A549 (cell line): ENCODE results near the gene PNPLA2. TPM values are rescaled to one million over a fixed set of nuclear protein-coding genes. Genes with fewer than 3 reads are reported as not detected.

Experiments
- CBX8 ChIP-seq: fragments of 200-600 bp; sonication (generic); IDR thresholded peaks from 2 replicates; pipeline ENCODE4 v1.6.1; 2016
- CEBPB ChIP-seq, 2 experiments: fragments of >200 bp in 1 of 2; sonication (Bioruptor Twin) in 1 of 2; formaldehyde crosslinking in 1 of 2; IDR thresholded peaks; 2 replicates each; pipeline ENCODE4 v1.6.1; 2012 to 2016
- CHD4 ChIP-seq: fragments of 200-600 bp; sonication (generic); IDR thresholded peaks from 2 replicates; pipeline ENCODE4 v1.6.1; 2016; ENCODE audit warnings: antibody characterized with exemption, mild to moderate bottlenecking, borderline replicate concordance
- ESRRA ChIP-seq: fragments of 150-350 bp; IDR thresholded peaks from 2 replicates; pipeline ENCODE4 v1.6.1; 2014; ENCODE audit warnings: mild to moderate bottlenecking, low read length, borderline replicate concordance
- HDAC2 ChIP-seq: fragments of 200-600 bp; sonication (generic); IDR thresholded peaks from 2 replicates; pipeline ENCODE4 v1.6.1; 2016
- HEYL ChIP-seq: fragments of 250-450 bp; sonication (Bioruptor Pico); IDR thresholded peaks from 2 replicates; pipeline ENCODE4 v1.8.0; 2021; ENCODE audit warnings: mild to moderate bottlenecking, moderate library complexity
- HMGXB4 ChIP-seq: fragments of 250-450 bp; sonication (Bioruptor Pico); IDR thresholded peaks from 2 replicates; pipeline ENCODE4 v1.5.0; 2021; ENCODE audit warnings: mild to moderate bottlenecking, moderate library complexity, borderline replicate concordance
- HOXA7 ChIP-seq: fragments of 250-450 bp; sonication (Bioruptor Pico); IDR thresholded peaks from 2 replicates; pipeline ENCODE4 v1.5.0; 2020; ENCODE audit warnings: mild to moderate bottlenecking, moderate library complexity
- HOXB5 ChIP-seq: fragments of 250-450 bp; sonication (Bioruptor Pico); IDR thresholded peaks from 2 replicates; pipeline ENCODE4 v1.5.0; 2020; ENCODE audit warnings: mild to moderate bottlenecking, moderate library complexity
- JUN ChIP-seq, 2 experiments: fragments of >200 bp; sonication (Bioruptor Twin); formaldehyde crosslinking; IDR thresholded peaks; 2 replicates in 1 of 2; 3 replicates in 1 of 2; pipeline ENCODE4 v1.6.1; 2016 to 2017
- JUNB ChIP-seq: fragments of >200 bp; sonication (Bioruptor Twin); formaldehyde crosslinking; IDR thresholded peaks from 2 replicates; pipeline ENCODE4 v1.6.1; 2016
- KDM5A ChIP-seq: fragments of 200-600 bp; sonication (generic); IDR thresholded peaks from 2 replicates; pipeline ENCODE4 v1.6.1; 2016; ENCODE audit warnings: antibody characterized with exemption, mild to moderate bottlenecking
- MAFK ChIP-seq: fragments of 450-650 bp; IDR thresholded peaks from 2 replicates; pipeline ENCODE4 v1.6.1; 2014; ENCODE audit not compliant: partially characterized antibody
- NFE2L2 ChIP-seq: fragments of 150-350 bp; conservative IDR thresholded peaks from 2 replicates; pipeline ENCODE4 v1.6.1; 2014; ENCODE audit warnings: low read length
- NPAS2 ChIP-seq: fragments of 250-450 bp; sonication (Bioruptor Pico); IDR thresholded peaks from 2 replicates; pipeline ENCODE4 v1.8.0; 2022; ENCODE audit warnings: mild to moderate bottlenecking, moderate library complexity, borderline replicate concordance
- NR3C1 ChIP-seq: fragments of >200 bp; sonication (Bioruptor Twin); formaldehyde crosslinking; IDR thresholded peaks from 3 replicates; pipeline ENCODE4 v1.6.1; 2017
- PHF8 ChIP-seq: fragments of 200-600 bp; sonication (generic); IDR thresholded peaks from 2 replicates; pipeline ENCODE4 v1.6.1; 2016; ENCODE audit warnings: low read depth, mild to moderate bottlenecking, antibody characterized with exemption, moderate library complexity, borderline replicate concordance
- POLR2AphosphoS2 ChIP-seq: conservative IDR thresholded peaks from 2 replicates; pipeline ENCODE4 v1.6.1; 2012; ENCODE audit warnings: low read length, improper control_type of control experiment, inconsistent platforms
- RARB ChIP-seq: fragments of 250-450 bp; sonication (Bioruptor Pico); IDR thresholded peaks from 2 replicates; pipeline ENCODE4 v1.8.0; 2021; ENCODE audit warnings: mild to moderate bottlenecking, moderate library complexity
- RCOR1 ChIP-seq: fragments of 150-350 bp; IDR thresholded peaks from 2 replicates; pipeline ENCODE4 v1.6.1; 2014; ENCODE audit warnings: antibody characterized with exemption, low read length, low read depth
- REST ChIP-seq: fragments of 200-600 bp; sonication (generic); IDR thresholded peaks from 2 replicates; pipeline ENCODE4 v1.6.1; 2016; ENCODE audit warnings: antibody characterized with exemption, mild to moderate bottlenecking, moderate library complexity
- TFCP2L1 ChIP-seq: fragments of 250-450 bp; sonication (Bioruptor Pico); IDR thresholded peaks from 2 replicates; pipeline ENCODE4 v1.5.0; 2021; ENCODE audit warnings: mild to moderate bottlenecking
- TP53 ChIP-seq: fragments of 250-450 bp; sonication (Bioruptor Pico); IDR thresholded peaks from 2 replicates; pipeline ENCODE4 v1.5.0; 2021; ENCODE audit warnings: mild to moderate bottlenecking, moderate library complexity
- ZNF302 ChIP-seq: fragments of 250-450 bp; sonication (Bioruptor Pico); IDR thresholded peaks from 2 replicates; pipeline ENCODE4 v1.9.0; 2021; ENCODE audit warnings: inconsistent platforms, mild to moderate bottlenecking, moderate library complexity
- ZSCAN20 ChIP-seq: fragments of 250-450 bp; sonication (Bioruptor Pico); IDR thresholded peaks from 2 replicates; pipeline ENCODE4 v1.8.0; 2022; ENCODE audit warnings: mild to moderate bottlenecking, moderate library complexity
- polyA plus RNA-seq, 4 experiments: library from polyadenylated mRNA; depleted of rRNA in 3 of 4; stranded (reverse); fragments of >200 nt; fragmentation: RNase III in 1 of 4; extraction: RNeasy Plus Mini Kit Qiagen cat#74134 plus additional on column Dnase treatment in 1 of 4; gene quantifications; 2 replicates in 3 of 4; 3 replicates in 1 of 4; pipeline ENCODE4 v1.2.3, GENCODE V29; 2011 to 2017
- TF ChIP-seq, protein P1 (sequence below): fragments of 450-650 bp; IDR thresholded peaks from 2 replicates; pipeline ENCODE4 v1.6.1; 2014; ENCODE audit warnings: antibody characterized with exemption
- TF ChIP-seq, protein P2 (sequence below): fragments of >200 bp; sonication (Bioruptor Twin); formaldehyde crosslinking; IDR thresholded peaks from 3 replicates; pipeline ENCODE4 v1.6.1; 2016
- TF ChIP-seq, protein P3 (sequence below): fragments of >200 bp; sonication (Bioruptor Twin); formaldehyde crosslinking; IDR thresholded peaks from 3 replicates; pipeline ENCODE4 v1.5.1; 2016
- TF ChIP-seq, protein P4 (sequence below): IDR thresholded peaks from 2 replicates; pipeline ENCODE4 v1.6.1; 2012
- TF ChIP-seq, protein P5 (sequence below): IDR thresholded peaks from 2 replicates; pipeline ENCODE4 v1.6.1; 2012; ENCODE audit warnings: low read depth, borderline replicate concordance

The PNPLA2 gene
- polyA plus RNA-seq, 2 of the 4 experiments (the other 2 are of a cell fraction), result 13.2 to 25.4 TPM

DNA sequence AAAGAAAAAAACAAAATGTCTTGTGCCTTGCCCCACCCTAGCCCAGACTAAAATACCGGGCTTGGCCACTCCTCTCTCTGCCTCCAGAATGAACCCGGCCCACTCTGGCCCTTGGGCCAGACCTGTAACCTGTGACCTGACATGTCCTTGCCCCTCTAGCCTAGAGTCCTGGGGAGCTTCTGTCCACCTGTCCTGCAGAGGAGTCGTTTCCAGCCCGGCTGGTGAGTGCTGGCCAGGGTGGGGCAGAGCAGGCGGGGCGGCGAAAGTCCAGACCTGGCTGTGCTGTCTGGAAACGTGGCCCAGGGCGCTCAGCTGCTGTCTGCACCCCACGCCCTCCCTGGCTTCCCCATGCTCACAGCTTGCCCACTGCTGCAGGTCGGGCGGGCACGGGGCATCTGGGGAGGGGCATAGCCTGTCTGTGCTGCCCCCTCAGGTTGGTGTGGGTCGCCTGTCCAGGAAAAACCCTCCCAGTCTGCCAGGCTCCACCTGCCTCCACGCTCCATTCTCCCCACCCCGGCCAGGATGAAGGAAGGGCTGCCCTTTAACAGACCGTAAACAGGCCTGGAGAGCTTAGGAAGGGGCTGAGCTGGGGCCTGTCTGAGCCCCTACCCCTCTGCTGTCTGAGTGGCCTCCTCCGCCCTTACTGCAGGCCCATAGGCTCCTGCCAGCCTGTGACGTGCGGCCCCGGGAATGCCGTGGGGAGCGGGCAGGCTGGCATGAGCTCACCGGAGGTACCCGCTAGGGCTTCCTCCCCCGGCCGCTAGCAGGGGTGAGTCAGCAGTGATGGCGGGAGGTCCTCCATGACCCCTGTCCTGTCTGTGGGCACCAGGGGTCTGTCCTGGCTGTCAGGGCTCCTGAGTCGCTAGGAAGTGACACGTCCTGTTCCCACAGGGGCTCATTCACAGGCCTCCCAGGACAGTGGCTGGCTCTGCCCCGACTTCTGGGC, 15.9 kb downstream of the PNPLA2 start (continued):
- TF ChIP-seq REST (peak; percentile 14; the same call in 1 of the 2 replicates), NR3C1 (no peak), TP53 (CRISPR knock-in tag) (0 out of 2 replicates have a peak, but pooled peaks have one; percentile 39), NPAS2 (CRISPR knock-in tag) (no peak), RCOR1 (no peak), ZSCAN20 (CRISPR knock-in tag) (no peak), HOXA7 (CRISPR knock-in tag) (no peak), KDM5A (no peak), RARB (peak; percentile 72; the same call in 1 of the 2 replicates), POLR2AphosphoS2 (no peak; the same call in 1 of the 2 replicates), NFE2L2 (peak; percentile 29; the same call in 1 of the 2 replicates), PHF8 (no peak), MAFK (peak; percentile 82), CHD4 (no peak), CBX8 (no peak), HOXB5 (CRISPR knock-in tag) (peak; percentile 55; the same call in 1 of the 2 replicates), HDAC2 (no peak), CEBPB (IDR thresholded peaks at IDR 0.05) (peak in 1 of 2 experiments; percentile 30; a peak in 1 of 4 replicates), JUNB (peak; percentile 31; the same call in 1 of the 2 replicates), ZNF302 (CRISPR knock-in tag) (no peak), TFCP2L1 (CRISPR knock-in tag) (peak; percentile 74; the same call in 1 of the 2 replicates), JUN (IDR thresholded peaks at IDR 0.05) (peak in 1 of 2 experiments; percentile 85; a peak in 3 of 5 replicates), HMGXB4 (CRISPR knock-in tag) (no peak), ESRRA (no peak), HEYL (CRISPR knock-in tag) (no peak)
- TF ChIP-seq, protein P1, sequence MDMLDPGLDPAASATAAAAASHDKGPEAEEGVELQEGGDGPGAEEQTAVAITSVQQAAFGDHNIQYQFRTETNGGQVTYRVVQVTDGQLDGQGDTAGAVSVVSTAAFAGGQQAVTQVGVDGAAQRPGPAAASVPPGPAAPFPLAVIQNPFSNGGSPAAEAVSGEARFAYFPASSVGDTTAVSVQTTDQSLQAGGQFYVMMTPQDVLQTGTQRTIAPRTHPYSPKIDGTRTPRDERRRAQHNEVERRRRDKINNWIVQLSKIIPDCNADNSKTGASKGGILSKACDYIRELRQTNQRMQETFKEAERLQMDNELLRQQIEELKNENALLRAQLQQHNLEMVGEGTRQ, result no peak
- TF ChIP-seq, protein P2, sequence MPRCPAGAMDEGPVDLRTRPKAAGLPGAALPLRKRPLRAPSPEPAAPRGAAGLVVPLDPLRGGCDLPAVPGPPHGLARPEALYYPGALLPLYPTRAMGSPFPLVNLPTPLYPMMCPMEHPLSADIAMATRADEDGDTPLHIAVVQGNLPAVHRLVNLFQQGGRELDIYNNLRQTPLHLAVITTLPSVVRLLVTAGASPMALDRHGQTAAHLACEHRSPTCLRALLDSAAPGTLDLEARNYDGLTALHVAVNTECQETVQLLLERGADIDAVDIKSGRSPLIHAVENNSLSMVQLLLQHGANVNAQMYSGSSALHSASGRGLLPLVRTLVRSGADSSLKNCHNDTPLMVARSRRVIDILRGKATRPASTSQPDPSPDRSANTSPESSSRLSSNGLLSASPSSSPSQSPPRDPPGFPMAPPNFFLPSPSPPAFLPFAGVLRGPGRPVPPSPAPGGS, result 0 out of 3 replicates have a peak, but pooled peaks have one; percentile 39
- TF ChIP-seq, protein P3, sequence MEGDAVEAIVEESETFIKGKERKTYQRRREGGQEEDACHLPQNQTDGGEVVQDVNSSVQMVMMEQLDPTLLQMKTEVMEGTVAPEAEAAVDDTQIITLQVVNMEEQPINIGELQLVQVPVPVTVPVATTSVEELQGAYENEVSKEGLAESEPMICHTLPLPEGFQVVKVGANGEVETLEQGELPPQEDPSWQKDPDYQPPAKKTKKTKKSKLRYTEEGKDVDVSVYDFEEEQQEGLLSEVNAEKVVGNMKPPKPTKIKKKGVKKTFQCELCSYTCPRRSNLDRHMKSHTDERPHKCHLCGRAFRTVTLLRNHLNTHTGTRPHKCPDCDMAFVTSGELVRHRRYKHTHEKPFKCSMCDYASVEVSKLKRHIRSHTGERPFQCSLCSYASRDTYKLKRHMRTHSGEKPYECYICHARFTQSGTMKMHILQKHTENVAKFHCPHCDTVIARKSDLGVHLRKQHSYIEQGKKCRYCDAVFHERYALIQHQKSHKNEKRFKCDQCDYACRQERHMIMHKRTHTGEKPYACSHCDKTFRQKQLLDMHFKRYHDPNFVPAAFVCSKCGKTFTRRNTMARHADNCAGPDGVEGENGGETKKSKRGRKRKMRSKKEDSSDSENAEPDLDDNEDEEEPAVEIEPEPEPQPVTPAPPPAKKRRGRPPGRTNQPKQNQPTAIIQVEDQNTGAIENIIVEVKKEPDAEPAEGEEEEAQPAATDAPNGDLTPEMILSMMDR, result no peak
- TF ChIP-seq, protein P4, sequence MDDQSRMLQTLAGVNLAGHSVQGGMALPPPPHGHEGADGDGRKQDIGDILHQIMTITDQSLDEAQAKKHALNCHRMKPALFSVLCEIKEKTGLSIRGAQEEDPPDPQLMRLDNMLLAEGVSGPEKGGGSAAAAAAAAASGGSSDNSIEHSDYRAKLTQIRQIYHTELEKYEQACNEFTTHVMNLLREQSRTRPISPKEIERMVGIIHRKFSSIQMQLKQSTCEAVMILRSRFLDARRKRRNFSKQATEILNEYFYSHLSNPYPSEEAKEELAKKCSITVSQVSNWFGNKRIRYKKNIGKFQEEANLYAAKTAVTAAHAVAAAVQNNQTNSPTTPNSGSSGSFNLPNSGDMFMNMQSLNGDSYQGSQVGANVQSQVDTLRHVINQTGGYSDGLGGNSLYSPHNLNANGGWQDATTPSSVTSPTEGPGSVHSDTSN, result peak; percentile 77
- TF ChIP-seq, protein P5, sequence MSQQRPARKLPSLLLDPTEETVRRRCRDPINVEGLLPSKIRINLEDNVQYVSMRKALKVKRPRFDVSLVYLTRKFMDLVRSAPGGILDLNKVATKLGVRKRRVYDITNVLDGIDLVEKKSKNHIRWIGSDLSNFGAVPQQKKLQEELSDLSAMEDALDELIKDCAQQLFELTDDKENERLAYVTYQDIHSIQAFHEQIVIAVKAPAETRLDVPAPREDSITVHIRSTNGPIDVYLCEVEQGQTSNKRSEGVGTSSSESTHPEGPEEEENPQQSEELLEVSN, result peak; percentile 37; the same call in 1 of the 2 replicates
